HG02642 (cell line): ENCODE data around the gene ZNF407.

ENCODE experiments used
- ATAC-seq: cut with Tn5 transposase; IDR thresholded peaks from one replicate; pipeline ENCODE4 v1.9.1; 2021; ENCODE audit warnings: mild to moderate bottlenecking; ENCODE audit not compliant: unreplicated experiment, poor library complexity

The ZNF407 gene

DNA sequence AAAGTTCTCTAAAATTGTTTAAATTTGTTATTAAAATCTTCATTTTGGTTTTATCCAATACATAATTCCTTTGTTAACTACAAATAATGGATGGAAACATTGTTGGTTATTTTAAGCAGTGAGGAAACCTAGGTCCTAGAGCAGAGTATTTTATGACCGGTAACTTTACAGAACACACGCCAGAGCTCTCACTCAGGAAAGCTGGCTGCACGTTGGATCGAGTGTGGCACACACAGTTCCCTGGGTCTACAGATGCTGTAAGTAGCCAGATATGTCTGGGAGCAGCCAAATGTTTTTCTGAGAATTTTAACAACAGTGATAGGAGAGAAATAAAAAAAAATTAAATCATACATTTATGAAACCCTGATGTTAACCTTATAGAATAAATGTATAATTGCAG is 264.4 kb downstream of the ZNF407 start:
- ATAC-seq: no peak

DNA sequence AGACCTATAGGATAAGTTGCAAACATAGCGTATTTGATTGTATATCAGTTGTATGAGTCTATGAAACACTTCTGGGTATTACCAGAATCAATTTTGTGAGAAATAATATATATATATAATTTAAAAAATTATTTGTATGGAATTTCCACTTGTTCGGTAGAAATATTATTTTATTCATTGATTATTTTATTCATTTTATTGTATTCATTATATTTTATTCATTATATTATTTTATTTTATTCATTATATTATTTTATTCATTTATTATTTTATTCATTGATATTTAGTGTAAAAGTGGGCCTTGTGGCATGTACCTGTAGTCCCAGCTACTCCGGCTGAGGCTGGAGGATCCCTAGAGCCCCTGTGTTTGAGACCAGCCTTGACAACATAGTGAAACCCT is 268.9 kb downstream of the ZNF407 start:
- no peak for ATAC-seq

DNA sequence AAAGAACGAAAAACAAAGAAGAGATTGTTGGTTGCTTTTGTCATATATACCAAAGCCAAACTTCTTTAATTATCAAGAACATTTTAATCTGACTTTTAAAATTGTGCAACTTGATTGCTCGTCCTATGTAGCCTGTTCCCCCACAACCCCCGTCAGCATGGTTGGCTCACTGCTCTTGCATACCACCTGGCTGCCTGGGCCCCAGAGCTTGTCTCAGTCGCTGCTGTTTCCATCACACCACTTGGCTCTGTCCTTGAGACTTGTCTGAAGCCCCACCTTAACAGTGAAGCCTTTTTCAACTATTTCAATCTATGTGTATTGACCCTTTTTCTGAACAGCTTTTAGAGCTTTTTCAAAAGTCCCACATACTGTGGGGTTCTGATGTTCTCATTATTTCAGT is 270.8 kb downstream of the ZNF407 start:
- ATAC-seq: no peak

DNA sequence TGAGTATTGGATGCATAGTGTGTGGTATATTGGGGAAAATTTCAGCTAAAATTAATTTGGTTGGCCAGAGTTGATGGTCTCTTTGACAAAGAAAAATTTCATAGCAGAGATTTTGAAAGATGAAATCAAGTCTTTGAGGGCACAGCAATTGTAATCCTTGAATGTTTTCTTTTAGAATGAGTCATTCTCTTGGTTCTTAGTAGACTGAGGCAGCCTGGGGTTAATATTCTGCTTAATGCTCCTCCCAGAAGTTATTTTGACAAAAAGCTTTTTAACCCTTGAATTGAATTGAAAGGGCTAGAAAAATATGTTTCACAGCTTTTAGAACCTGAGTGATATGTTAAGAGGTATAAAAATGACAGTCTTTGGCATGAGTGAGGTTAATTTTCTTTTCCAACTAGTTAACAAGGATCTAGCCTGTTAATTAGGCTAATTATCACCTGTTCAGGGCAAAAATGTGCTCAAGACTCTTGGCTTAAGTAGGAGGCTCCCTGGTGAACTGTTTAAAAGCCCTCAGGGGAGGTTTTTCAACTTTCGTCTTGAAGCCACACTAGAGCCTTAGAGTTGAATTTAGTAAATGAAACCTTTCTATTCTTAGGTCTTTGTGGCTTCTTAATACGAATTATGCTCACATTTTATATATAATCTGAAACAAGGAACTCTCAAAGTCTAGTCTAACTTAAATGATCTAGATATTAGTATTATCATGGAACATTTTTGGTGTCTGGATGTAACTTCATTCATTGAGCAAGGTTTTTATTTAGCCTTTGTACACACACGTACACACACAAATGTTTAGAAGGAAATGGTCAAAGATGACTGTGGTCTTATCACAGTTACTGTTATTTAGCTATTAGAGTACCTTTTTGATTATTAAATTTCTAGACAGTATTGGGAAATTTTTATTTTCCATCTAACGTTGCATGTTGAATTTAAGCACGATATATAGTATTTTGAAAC is 272.5 kb downstream of the ZNF407 start:
- peak; percentile 88 for ATAC-seq

DNA sequence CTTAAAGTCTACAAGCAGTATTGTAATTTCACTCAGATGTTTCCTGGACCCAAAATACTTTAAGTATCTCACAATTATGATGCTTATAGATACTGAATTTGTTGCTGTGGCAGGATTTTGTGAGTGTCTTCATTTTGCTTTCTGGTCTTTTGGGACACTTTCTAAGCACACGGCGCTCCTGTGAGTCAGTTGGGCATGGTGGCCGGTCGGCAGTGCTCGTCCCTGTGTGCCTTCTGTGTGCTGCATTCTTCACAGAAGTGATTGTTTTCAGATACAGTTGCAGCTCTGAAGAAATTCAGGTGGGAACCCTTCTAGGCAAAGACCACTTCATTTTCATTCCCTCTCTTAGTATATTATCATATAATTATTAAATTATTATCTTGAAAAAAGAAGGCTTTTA is 273.3 kb downstream of the ZNF407 start:
- ATAC-seq: peak; percentile 2

DNA sequence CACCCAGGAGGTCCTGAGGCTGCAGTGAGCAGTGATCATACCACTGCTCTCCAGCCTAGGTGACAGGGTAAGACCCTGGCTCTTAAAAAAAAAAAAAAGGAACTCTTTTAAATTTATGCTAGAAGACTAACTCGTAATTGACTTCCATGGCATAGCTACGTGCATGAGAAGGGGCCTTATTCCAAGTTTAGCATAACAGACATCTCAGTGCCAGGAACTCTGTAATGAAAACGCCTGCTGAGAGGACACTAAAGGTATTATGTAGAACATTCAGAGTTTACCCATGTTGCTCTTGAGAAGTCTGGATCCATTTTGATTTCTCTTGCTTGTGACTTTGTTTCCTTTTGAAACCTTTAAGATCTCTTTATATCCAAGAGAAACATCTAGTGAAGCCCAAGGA is 276.0 kb downstream of the ZNF407 start:
- ATAC-seq: no peak

DNA sequence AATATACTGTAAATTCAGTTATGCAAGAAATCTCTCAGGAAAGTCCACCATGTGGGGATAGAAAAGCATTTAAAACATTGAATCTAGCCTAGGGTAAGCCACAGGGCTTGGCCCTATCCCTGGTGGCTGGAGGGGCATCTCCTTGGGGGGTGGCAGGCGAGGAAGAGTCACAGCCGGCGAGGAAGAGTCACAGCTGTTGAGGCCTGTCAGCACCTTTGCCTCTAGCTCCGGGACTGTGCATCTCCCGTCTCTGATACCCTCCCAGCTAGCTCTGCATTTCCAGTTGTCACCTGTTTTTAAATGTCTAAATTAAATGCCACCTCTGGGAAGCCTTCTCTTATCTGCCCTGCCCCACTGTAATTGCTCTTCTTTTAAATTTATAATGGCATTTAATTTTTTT is 276.7 kb downstream of the ZNF407 start:
- no peak for ATAC-seq

DNA sequence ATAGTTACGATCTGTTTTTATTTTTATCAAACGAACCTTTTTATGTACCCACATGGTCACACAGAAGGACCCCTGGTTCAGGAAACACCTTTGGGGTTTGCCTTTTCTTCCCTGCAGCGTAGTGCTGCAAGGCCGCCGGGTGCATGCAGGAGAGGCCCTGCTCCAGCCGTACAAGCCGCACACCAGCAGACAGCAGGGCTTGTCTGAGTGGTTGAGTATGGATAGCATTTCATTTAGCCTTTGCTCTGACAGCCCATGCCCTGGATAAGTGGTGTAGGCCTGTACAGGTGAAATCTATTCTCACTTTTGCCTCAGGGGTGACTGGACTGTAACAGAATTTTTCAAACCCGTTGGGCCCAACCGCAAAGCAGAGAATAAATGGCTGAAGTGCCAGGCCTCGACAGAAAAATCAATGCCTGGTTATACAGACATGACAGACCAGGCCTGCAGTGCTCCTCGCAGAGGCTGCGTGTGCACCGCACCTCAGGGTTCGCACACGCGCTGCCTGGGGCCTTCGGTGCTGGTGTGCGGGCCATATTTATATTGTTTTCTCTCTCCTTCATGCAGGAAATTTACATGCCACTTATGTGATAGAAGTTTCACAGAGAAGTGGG is 279.1 kb downstream of the ZNF407 start:
- no peak for ATAC-seq

DNA sequence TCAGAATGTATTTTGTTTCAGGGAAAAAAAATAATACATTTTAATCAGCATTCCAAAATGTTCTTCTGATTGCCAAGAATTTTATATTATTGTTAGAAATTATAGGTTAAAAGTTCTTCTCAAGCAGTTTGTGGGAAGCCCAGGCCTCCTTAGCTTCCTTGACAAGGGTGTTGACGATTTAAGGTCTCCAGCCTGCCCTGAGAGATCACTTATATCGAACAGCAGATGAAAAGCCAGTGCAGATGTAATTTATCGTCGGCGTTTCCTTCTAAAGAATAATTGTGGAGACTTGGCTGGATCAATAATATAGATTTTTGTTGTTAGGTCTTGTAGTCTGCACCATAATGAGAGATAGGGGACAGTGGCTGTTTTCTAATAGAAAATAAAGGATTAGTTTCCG is 280.6 kb downstream of the ZNF407 start:
- no peak for ATAC-seq

DNA sequence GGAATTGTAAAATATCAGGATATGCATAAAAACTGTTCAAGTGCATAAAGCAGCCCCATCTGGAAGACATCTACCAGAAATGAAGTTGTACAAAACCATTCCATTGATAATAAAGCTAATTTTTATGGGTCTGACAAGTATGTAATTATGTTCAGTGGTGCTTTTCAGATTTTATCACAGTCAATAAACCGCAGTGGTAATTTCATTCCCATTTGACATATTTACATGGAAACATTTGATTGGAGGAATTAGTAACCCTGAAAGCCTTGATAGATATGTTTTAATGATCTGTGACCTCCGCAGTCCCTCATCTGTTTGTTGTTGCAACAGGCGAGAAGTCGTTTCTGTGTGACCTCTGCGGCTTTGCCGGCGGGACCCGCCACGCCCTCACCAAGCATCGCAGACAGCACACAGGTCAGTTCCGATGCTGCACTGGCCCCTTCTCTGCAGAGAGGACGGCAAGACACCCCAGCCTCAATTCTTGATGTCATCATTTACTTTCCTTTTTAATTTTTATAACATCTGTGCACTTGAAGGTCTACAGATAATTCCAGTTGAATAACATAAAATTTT is 283.1 kb downstream of the ZNF407 start:
- no peak for ATAC-seq

DNA sequence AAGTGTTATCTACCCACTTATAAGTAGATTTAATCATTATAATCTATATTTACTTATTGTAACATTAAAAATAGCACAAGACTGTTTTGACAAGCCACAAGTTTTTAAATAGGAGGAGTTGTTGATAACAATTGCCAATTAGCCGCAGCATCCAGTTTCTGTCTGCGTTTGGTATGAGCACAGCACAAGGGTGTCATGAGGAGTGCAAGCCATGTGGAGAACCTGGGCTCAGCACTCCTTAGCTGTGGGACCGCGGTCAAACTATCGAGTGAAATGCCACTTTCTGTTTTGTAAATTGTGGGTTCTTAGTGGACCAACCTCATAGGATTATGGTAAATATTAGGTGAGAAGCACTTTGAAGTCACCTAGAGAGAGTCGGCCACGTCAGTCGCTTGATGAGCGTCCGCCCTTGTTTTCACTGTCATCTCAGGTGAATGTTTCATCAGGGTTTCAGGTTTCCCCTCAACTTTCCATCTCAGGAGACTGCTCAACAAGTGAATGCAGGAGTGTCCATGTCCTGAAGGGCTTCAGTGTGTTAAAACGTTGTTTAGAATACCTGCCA is 294.5 kb downstream of the ZNF407 start:
- ATAC-seq: no peak

DNA sequence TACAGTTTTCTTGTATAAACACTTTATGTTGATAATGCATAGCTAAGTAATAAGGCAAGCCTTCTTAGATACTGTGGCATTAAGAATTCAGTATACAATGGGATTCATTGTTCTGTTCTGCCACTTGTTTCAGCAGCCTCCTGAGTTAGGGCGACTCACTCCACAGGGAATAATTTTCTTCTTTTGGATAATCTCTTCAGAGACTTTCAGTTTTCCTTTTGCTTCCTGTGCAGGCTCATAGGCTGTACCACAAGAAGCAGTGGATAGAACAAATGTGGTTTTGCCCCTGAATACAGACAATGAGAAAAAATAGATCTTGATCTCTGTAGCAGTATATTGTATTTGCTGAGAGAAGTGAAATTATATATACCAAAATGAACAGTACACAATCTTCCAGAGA is 298.0 kb downstream of the ZNF407 start:
- no peak for ATAC-seq

DNA sequence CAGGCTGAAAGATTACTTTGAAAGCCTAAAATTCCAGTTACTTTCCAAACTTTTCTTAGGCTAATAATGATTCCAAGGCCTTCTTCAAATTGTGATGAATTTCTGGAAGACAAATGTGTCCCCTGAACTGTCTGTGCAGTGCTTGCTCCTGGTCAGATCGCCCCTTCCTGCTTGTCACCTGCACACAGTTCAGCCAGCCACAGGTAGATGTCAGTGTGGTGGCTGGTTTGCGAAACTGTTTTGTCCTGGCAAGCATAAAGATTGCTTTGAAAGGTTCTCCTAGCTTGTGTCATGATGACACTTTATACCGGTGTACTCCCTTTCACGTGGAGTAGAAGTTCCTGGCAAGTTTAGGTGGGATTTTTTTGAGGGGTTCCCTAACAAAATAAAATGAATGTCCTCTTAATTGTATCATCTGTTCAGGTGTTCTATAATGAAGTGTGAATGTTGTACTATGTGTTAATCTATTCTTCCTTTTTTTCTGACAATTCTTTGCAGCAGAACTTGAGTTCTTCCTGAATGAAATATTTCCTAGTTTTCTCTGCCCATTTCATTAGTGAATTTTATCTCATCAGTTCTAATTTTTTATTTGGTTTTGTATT is 298.8 kb downstream of the ZNF407 start:
- ATAC-seq: peak; percentile 56

DNA sequence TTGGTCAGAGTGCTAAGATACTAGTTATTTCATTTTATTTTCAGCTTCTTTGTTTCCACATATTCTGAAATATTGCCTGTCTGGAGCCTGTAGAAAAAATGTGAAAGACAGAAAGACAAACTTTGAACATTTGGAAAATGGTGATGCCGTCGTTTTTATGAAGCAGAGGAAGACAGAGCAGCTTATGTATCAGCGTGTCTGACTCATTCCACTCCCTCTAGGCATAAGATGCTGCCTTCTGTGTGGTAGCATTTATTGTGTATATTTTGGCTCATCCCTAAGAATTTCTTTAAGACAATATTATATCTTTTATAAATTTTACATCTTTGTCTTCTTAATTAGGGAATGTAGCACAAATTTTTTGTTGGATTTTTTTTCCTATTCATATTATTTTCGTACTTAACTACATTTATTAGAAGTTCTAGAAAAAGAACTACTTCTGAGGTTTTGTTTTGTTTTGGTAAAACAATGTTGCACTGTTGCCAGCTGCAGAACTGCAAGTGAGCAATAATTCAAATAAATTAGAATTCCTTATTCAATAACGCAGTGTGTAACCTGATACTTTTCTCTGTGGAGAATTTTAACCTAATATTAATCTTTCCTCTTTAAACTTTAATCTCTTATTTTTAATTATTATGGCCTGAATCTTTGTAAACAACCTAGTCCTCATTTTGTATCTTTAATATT is 300.4 kb downstream of the ZNF407 start:
- ATAC-seq: no peak

DNA sequence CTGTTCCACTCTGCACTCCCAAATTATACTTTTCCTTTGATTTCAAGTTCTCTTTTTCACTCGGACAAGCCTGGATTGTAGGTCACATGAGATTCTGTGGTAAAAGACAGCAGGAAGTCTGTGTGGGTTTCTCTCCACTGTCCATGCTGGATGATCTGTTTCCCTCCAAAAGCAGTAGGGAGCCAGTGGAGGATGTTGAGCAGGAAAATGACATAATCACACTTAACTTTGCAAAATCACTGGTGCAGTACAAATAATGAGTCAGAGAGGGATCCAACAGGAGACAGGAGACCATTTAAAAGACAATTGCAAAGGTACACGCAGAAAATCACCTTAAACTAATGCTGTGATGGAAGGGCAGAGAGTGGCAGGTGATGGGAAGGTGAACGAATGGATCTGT is 301.3 kb downstream of the ZNF407 start:
- ATAC-seq: no peak

DNA sequence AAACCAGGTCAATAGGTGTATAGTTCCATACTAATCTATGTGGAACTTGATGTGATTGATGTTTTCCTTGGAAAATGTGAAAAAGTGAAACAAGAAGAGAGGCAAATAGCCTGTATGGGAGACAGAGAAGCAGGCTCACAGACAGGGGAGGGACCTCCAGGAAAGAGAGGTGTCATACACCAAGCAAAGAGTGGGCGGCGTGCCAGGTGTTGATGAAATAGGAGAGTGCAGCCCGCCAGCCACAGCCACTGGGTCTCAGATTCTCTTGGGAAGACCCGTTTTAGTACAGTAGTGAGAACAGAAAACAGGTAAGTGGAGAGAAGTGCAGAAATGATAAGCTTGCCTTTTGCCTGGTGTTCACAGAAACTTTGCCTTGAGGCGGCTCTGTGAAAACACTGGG is 301.9 kb downstream of the ZNF407 start:
- ATAC-seq: no peak

DNA sequence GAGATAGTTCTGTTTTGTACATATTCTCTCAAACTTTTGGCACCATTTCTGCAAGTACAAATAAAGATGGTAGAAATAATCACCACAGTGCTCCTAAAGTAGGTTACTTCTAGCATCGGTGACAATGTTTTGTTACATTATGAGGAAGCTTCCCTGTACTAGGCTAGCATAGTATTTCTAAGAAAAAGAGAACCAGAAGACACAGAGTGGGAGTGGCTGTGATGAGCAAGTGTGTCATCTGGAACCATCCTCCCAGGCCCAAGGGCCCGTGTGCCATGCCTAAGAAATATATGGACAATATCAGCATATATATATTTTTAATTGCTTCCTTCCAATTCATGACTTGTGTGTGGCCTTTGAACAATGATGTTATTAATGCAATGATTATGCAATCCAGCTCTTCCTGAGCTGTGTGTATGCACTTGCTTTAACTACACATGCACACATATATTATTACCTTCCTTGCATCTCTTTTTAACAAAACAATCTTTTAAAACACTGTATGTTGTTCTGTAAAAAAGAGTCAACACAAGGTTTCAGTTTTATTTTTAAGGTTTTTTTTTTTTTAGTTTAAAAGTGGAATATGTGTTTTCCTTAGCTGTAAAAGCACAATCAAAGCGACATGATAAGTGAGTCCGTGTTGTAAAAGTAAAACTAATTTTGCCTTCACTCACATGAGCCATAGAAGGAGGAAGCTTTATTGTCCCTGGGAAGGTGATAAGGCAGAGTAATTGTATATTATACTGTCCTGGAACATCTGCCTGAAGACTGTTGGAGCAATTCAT is 303.9 kb downstream of the ZNF407 start:
- ATAC-seq: no peak

DNA sequence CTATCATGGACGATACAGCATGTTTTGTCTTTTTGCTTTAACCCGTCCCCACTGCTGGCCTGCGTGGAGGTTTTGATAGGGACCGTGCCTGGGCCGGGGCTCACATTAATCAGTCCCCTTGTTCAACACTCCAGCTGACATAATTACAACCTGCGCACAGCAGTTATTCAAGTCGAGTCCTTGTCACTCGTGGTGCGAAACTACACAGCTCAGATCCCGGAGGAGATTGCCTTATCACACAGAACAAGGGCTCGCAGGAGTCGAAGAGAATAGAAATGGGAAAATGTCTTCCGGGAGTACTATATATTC is 304.4 kb downstream of the ZNF407 start:
- no peak for ATAC-seq

DNA sequence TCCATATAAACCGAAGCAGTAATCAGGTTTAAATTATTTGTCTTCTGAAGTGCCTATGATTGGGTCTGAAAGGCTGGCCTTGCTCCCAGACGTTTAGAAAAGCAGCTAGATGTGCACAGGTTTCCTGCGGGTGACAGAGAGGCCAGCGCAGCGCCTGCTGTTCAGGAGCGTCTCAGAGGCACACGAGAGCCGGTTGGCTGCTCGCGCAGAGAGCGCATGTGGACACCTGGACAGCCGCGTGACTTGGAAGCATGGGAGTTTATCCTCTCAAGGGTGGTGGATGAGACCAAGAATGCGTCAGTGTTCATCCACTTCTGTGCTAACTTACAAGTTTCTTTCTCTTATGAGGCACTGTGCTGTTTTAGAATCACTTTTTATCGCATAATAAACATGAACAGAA is 307.6 kb downstream of the ZNF407 start:
- ATAC-seq: no peak

DNA sequence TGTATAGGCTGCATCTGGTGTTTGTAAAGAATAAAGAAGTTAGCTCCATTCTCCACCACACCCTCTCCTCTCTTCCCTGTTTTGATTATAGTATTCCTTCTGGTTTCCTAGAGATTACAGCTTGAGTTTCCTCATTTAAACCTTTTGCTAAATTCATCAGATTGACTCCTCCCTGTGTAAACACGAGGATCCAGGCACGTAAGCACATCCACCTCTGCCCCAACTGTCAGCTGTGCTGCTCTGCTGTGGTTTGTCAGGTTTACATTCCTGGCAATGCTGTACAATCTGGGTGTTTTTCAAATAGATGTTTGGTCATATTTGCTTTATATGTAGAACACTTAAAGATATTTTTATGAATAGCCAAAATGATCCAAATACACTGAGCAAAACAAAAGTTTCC is 308.5 kb downstream of the ZNF407 start:
- ATAC-seq: no peak
